Measurements from ENCODE around the gene ENTPD1.
"Not testable (repeated sequence)": the region's sequence is repeated elsewhere in the genome, so short reads cannot be mapped to it uniquely, and the experiment has no call there.

ENTPD1 gene

DNA sequence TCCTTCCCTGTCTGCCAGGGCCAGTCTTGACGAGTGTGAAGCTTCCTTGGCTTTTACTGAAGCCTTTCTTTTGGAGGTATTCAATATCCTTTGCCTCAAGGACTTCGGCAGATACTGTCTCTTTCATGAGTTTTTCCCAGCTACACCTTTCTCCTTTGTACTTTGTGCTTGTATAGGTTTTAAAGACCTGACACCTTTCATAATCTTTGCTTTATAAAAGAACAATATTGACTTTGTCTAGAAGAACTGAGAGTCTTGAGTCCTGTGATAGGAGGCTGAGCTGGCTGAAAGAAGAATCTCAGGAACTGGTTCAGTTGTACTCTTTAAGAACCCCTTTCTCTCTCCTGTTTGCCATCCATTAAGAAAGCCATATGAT lies 110.5 kb downstream of the ENTPD1 start:
- no peak for DNase-seq

- DNase-seq, result peak in 1 of 5 experiments; percentile 84
Observed at GRCh38 chr10:95867866-95868265, 111.9 kb downstream of the ENTPD1 start.

- DNase-seq, result no peak
Observed at GRCh38 chr10:95872158-95872711, 116.3 kb downstream of the ENTPD1 start.

DNA sequence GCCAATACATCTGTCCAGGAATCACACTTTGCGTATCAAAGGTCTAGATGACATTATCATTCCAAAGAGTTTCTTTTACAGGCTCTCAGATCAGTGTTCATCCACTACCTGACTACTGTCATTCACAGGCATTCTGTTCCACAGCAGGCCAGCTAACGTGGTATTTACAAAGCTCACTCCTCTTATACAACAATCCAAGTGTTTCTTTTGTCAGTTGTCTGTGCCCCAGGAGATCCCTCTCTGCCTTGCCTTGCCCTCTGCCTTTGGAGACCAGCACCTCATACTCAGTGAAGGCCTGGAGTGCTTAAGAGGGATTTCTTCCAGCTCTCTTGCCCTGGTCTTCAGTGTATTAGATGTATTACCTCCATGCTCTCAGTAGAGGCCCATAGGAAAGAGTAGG lies 117.2 kb downstream of the ENTPD1 start:
- no peak for DNase-seq

- DNase-seq, result no peak
Observed at GRCh38 chr10:95873651-95874050, 117.7 kb downstream of the ENTPD1 start.

GRCh38 chr10:95874783-95875182 lies 118.8 kb downstream of the ENTPD1 start:
- not testable (repeated sequence) for DNase-seq

- DNase-seq, result no peak
Observed at GRCh38 chr10:95876756-95877155, 120.8 kb downstream of the ENTPD1 start.

DNA sequence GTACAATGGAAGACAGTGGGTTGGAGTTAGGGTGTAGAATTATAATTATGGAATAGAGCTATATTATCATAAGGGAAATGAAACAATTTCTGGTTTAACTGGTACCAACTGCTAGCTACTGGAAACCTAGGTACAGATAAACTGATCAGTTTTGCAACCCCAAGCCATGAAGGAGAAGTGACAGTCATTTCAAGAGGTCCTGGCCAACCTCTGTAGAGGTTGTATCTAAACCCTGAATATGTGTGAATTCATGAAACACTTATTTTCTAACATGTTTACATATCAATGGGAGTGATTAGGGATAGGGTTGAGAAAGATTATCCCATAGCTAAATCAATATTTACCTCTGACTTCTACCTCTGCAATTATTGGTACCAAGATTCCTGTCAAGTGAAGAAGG lies 121.9 kb downstream of the ENTPD1 start:
- peak in 1 of 5 experiments; percentile 71 for DNase-seq

- no peak for DNase-seq
Observed at GRCh38 chr10:95880704-95881103, 124.7 kb downstream of the ENTPD1 start.

DNA sequence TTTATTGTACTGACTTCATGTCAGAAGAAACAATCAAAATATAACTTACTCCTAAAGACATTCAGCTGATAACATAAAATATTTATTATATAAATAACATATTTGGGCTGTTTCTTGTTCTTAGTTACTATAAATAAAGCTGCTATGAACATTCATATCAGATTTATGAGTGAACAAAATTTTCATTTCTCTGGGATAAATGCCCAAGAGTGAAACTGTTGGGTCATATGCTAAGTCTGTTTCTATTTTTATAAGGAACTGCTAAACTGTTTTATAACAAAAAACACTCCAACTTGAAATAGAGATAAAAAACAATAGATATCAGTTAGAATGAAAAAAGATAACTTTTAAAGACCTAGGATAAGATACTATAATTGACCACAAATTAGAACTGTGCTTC lies 125.4 kb downstream of the ENTPD1 start:
- no peak for DNase-seq

DNA sequence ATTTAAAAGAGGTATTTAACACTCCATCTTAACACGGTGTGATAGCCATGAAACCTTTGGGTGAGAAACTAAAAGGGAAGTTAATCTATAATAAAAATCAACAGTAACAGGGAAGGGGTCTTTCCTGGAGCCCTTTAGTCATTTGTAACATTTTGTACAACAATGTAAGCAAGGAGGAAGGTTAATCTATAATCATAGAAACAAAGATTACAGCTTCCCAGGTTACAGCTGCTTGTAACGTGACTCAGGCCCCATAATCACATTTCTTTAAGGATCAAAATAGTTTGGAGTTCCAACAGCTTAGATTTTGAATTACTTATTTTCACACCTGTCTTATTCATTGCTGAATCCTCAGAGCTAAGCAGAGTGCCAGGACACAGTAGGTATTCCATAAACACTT lies 133.9 kb downstream of the ENTPD1 start:
- DNase-seq, result no peak

DNA sequence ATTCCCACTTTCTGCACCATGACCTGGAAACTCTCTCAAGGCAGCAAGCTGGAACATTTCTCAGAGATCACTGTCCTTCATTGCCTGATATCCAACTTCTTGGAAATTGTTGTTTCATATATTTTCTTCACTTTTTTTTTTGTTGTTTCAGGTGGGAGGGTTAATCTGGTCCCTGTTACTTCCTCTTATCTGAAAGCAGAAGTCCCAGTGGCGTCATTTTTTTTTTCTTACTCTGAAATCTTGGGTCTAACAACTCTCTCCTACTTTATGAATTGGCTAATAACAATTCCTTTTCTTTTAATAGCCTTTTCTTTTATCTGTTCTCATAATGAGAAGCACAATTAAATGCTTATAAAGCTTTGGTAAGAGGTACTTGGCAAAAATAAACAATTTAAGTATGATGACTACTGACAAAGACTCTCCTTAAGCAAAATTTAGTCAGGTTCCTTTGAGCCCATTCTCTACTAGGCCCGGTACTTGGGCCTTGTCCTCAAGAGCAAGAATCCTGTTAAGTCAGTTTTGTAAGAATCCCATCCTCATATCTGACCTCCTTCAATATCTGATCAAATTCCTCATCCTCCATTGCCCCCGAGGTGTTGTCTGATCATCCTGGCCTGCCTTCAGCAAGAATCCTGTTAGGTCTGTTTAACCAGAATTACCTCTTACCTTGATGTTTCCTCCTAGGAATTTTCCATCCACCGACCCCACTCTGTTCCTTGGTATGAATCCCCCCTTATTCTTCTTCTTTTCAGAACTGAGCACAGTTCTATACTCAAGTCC lies 140.3 kb downstream of the ENTPD1 start:
- no peak for DNase-seq

GRCh38 chr10:95905897-95906580 lies 150.1 kb downstream of the ENTPD1 start:
- DNase-seq, result not testable (repeated sequence)

DNA sequence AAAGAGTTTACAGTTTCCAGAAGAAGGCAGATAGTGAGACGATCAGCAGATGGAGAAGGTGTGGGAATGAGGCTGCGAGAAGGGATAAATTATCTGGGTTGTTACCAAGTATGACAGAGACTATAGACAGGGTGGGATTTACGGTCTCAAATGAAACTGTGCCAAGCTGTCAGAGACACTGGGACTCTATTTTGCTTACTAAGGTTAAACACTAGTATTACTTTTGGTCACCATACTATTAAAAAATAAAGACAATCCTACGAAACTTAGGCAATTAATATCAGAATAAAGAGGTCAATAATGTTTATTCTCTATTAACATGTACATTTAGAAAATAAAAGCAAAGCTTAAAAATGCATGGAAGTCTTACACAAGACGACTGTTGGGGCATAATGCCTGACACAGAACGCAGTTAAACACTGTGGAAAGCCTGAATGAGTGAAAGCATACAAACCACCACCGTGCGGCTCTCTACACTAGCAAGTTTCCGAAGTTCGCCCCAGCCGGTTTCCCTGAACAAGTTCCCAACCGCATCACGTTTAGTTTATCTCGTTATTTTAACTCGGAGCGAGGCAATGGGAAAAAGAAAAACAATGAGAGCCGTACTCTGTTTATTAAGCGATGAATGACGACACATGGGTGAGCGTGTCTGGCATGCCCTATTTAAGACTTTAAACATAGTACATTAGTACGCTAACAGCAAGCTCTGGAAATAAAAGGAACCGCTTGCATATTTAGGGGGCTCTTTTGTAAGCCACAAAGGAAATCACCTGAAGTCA lies 150.9 kb downstream of the ENTPD1 start:
- DNase-seq, result peak in 1 of 5 experiments; percentile 75

GRCh38 chr10:95907456-95908253 lies 151.7 kb downstream of the ENTPD1 start, which contains the start of gene CC2D2B:
TSS of gene CC2D2B (plus strand) at chr10:95907975. CDS start at chr10:95911324, 3,349 bp downstream.
- peak; percentile 12 to 79 (median 42) for DNase-seq

GRCh38 chr10:95908450-95908849 lies 152.5 kb downstream of the ENTPD1 start:
- DNase-seq, result no peak

- peak in 1 of 5 experiments; percentile 18 for DNase-seq
Observed at GRCh38 chr10:95909561-95909960, 153.6 kb downstream of the ENTPD1 start.

DNA sequence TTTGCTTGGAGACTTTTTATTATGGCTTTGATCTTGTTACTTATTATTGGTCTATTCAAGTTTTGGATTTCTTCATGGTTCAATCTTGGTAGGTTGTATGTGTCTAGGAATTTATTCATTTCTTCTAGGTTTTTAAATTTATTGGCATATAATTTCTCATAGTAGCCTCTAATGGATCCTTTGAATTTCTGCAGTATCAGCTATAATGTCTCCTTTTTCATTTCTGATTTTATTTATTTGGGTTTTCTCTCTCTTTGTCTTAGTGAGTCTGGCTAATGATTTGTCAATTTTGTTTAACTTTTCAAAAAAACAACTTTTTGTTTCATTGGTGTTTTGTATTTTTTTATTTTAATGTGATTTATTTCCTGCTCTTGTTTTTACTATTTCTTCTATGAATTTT lies 160.1 kb downstream of the ENTPD1 start:
- not testable (repeated sequence) for DNase-seq
